HG03066 (cell line): ENCODE data around the gene C18orf32.
A peak's percentile ranks its signal among the peaks of the same experiment; 100 is the strongest.
"Not testable (repeated sequence)": the region's sequence is repeated elsewhere in the genome, so short reads cannot be mapped to it uniquely, and the experiment has no call there.

Source experiments
- ATAC-seq: cut with Tn5 transposase; IDR thresholded peaks from one replicate; pipeline ENCODE4 v1.9.1; 2021; ENCODE audit warnings: low read depth; ENCODE audit not compliant: unreplicated experiment

The C18orf32 gene

DNA sequence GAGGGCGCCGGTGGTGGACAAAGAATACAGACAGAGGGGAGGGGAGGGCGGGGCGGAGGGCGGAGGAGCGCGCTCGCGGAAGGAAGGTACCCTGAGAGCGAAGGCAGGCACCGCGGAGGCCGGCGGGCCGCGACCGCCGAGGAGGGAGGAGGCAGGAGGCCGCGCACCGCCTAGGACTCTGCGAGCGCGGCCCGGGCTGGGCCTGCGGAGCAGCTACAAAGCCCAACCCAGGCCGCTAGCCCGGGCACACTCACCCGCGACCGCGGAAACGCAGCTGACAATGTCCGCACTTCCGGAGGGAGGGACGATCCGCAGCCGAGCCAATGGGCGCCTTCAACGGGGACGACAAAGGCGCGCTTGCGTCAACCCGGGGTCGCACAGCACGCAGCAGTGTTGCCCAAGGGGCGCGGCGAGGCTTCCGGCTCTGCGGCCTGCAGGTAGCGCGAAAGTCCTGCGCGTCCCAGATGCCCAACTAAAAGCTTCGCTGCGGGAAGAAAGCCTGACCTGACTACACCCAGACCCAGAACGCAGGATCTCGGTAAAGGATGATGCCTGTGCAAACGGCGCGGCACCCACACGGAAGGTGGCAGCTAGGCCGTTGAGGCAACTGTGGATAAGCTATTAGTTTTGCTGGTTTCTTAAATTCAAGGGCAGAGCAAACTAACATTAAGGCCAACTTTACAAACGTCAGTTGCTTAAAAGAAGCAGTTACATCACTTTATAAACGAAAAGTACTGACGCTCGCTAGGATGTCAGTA is at the start of gene C18orf32:
Gene C18orf32 (minus strand): TSS at position 282 of the 758 bp plus-strand sequence. CDS start 3,486 bp downstream, outside the sequence.
- ATAC-seq: peak; percentile 96

DNA sequence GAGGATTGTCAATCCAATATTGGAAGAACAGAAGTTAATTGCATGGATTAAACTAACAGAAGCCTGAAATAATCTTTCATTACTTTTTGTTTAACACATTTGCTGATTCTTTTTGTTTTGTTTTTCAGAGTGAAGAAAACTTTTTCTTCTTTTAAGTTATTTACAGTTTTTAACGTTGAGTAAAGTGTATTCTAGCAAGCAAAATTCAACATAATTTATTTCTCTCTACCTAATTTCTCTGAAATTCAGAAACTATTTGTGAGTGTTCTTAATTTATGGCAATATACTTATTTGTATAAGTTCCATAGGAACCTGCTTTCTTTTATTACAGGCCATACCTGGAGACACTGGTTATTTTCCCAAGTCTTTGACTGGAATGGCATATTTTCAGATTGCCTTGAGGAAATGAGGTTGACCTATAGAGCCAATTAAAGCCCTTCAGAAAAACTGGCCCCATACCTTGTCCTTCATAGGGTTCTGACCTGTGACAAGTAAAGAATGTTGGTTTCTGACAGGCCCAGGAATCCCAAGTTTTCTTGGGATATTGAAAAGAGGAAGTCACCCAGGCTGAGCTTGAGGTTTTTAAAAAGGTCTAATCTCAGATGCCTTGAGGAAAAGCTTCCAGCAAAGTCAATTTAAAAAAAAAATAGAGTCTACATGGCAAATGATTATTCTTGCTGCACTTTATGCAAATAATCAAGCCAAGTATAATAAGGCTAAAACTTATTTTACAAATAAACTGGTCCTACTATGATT is 48.0 kb upstream of the C18orf32 start:
- ATAC-seq: no peak

DNA sequence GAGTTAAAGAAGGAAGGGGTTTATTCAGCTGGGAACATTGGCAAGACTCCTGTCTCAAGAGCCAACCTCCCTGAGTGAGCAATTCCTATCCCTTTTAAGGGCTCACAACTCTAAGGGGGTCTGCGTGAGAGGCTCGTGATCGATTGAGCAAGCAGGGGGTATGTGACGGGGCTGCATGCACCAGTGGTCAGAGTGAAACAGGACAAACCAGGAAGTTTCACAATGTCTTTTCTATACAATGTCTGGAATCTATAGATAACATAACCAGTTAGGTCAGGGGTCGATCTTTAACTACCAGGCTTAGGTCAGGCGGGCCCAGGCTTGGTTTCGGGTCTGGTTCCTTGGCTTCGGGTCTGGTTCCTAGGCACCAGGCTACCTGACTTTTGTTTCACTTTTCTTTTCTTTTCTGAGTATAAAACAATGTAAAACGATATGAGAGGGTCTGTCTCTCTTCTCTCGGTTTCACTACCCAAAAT is 44.7 kb upstream of the C18orf32 start:
- ATAC-seq: no peak

DNA sequence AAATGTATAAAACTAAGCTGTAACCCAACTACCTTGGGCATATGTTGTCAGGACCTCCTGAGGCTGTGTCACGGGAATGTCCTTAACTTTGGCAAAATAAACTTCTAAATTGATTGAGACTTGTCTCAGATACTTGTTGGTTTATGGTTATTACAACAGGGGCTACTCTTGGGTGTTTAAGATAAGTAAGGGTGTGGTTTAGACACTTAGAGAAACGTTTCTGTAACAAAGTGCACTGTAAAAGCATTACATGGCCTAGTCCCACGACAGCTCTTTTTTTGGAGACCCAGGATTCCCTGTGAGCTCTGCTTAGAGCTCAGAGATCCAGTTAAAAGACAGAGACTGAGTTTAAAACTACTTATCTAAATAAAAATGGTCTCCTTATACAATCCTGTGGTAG is 42.6 kb upstream of the C18orf32 start:
- no peak for ATAC-seq

DNA sequence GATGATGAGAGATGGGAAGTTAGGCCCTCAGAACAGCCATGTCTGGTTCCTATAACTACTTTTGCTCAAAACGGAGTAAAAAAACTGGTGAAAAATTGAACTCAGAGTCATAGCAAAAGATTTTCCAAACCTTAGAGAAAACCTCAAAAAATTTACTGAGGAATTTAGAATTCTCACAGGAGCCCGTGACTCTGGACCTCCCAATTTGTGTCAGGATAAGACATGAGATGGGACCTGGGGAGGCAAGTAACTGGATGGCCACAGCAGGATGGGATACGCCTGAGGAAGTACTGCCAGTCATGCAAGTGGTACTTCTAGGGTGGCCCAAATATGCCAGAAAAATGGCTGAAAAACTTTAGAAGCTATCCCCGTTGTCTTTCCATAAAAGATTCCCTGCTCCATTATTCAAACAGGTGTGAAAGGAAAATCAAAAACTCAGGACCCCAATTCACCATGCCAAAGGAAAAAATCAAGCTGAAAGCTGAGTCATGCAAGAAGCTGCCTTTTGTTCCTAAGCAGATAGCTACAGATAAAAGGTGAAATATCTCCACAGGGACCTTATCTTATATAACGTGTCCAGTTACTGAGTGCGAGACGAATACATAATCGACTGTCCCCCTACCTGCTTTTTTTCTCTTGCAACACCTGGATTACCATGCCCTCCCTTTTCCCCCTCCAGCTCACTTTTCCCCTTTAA is 40.7 kb upstream of the C18orf32 start:
- ATAC-seq: no peak

DNA sequence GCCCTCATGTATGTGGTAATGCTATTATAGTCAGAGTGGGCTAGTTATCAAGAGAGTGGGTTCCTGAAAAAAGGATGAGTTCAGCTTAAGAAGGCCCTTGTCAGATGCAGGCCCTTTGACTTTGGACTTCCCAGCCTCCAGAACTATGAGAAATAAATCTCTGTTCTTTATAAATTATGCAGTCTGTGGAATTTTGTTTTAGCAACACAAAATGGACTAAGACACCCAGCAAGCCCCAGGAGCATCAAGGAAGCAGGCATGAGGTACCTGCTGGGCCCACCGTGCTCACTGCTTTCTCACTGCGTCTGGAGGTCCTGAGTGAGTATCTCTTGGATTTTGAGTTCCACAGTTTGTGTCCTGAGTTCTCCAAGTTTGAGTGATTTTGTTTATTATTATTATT is 38.9 kb upstream of the C18orf32 start:
- no peak for ATAC-seq

DNA sequence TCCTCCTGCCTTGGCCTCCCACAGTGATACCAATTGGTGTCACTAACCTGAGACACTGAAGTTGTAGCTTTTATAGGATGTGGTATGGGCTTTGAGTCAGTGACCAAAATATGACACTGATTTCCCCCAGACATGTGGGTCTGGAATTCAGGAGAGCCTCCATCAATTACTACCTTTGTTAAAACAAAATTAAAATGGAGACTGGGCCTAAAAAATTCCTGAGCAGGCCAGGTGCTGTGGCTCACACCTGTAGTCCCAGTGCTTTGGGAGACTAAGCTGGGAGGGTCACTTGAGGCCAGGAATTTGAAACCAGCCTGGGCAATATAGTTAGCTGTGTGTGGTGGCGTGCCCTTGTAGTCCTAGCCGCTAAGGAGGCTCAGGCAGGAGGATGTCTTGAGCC is 37.9 kb upstream of the C18orf32 start:
- ATAC-seq: no peak

DNA sequence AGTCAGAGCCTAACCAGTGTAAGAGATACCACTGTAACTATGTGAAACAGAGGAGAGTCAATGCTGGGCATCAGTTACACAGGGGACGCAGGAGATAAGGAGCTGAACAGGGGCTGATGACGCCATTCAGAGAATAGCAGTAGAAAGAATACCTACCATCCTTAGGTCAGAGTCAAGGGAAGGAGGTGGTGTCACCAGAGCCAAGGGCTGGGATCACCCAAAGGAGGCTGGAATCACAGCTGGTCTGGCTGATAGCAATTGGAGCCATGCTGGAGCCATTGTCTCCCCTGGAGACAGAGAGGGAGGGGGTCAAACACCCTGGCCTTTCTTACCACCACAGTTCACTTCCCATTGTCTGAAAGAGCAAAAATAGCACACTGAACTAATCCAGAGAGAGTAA is 37.3 kb upstream of the C18orf32 start:
- no peak for ATAC-seq

DNA sequence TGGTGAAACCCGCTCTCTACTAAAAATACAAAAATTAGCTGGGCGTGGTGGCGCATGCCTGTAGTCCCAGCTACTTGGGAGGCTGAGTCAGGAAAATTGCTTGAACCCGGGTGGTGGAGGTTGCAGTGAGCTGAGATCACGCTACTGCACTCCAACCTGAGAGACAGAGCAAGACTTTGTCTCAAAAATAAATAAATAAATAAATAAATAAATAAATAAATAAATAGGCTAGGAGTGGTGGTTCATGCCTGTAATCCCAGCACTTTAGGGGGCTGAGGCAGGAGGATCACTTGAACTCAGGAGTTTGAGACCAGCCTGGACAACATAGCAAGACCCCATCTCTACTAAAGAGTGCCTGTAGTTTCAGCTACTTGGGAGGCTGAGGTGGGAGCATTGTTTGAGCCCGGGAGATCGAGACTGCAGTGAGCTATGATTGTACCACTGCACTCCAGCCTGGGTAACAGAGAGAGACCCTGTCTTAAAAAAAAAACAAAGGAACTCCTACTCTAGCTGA is 36.6 kb upstream of the C18orf32 start:
- not testable (repeated sequence) for ATAC-seq

DNA sequence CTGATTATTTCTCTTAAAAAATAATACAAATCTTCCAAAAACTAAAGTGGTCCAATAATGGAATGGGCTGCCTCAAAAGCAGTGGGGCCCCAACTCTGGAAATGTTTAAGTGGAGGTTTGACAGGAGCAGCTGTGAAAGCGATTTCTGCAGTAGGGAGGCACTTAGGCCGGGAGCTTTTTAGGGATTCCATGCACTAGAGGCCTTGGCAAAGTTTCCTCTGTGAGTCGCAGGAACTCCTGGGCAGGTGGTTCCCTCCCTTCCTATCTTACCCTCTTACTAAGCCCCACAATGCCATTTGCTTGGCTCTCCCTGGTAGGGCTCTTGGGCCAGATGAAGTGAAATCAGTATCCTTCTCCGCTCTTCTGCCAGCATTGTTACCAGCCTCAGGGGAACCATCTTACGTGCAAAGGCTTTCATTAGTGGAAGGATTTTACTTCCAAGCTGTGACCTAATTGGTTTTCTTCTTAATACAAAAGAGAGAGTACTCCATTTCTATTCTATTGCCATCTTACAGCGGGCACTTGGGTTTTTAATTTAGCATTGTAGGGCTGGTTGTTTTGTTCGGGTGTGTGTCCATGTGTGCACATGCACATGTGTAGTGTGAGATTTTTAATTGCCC is 34.3 kb upstream of the C18orf32 start:
- no peak for ATAC-seq

DNA sequence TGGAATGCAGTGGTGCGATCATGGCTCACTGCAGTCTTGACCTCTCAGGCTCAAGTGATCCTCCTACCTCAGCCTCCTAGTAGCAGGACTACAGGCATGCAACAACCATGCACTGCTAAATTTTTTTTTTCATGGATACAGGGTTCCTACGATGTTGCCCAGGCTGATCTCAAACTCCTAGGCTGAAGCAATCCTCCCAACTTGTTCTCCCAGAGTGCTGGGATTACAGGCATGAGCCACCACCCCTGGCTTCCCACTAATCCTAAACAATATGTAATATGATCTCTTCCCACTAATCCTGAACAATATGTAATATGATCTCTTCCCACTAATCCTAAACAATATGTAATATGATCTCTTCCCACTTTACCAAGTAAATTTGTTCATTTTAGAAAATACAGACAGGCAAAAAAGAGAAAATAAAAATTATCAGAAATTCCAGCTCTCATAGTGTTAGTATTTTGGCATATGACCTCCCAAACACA is 33.7 kb upstream of the C18orf32 start:
- ATAC-seq: no peak

DNA sequence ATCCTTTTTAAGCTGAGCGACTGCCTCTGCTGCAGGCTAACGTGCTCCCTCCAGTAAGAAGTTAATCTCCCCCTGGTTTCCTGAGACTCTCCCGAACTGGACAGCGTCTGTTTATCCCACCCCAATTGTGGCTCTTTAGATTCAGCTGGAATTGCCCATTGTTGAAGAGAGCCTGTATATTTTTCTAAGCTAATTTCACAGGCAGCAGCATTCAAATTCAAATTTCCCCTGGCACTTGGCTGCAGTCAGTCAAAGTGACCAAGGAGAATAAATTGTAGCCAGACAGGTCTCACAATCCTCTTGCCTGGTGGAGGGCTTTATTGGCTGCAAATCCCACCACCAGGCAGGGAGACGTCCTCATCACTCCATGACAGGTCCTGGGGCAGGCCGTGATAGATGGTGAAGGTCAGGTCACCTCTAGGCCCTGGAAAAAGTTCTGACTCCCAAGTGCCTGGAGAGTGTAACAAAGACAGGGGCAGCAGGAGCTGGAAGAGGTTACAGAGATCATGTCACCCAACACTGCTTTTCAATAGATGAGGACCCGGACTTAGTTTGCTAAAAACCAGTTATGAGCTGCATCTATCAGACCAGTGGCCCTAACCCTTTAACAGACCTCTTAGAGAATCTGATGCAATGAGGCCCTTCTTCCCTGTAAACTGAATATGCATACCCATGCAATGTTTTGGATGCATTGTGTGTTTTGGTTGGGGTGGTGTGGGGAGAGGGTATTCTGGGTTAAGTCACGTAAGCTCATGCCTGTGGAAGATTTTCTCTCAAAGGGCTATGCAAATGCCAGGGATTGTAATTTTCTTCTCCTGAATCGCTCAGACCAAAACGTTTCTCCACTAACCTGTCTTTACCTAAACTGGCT is 32.3 kb upstream of the C18orf32 start:
- ATAC-seq: no peak

DNA sequence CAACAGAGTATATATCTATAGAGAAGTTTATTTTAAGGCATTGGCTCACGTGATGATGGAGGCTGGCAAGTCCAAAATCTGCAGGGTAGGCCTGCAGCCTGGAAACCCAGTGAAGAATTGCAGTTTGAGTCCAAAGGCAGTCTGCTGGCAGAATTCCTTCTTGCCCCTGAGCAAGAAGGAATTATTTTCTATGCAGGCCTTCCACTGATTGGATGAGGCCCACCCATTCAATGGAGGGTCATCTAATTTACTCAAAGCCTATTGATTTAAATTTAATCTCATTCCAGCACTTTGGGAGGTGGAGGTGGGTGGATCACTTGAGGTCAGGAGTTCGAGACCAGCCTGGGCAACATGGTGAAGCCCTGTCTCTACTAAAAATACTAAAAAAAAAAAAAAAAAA is 30.4 kb upstream of the C18orf32 start:
- ATAC-seq: no peak

DNA sequence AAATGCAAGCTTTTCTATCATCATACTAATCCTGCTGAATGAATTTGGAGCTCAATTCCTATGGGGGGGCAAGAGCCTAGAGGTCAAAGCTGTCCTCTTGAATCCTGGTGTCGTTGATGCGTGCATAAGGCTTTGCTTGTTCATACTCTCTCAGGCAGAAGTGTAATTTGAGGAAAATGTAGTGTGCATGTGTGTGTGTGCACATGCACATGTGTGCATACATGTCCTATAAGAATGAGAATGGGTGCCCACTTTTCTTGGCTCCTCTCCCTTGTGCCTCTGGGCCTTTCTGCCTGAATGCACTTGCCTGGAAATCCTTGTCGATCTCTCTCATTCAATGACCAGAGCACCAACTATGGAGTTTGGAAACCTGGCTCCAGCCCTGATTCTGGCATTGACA is 28.5 kb upstream of the C18orf32 start:
- no peak for ATAC-seq

DNA sequence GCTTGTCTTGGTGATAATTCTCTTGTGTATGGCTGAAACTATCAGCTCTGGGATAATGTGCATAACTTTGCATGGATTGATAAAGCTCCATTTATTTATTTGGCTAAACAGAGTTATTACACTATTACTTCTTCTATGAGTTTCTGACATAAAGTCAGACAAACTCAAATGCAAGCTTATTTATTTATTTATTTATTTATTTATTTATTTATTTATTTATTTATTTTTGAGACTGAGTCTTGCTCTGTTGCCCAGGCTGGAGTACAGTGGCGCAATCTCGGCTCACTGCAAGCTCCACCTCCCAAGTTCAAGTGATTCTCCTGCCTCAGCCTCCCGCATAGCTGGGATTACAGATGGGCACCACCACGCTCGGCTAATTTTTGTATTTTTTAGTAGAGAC is 28.0 kb upstream of the C18orf32 start:
- ATAC-seq: not testable (repeated sequence)

DNA sequence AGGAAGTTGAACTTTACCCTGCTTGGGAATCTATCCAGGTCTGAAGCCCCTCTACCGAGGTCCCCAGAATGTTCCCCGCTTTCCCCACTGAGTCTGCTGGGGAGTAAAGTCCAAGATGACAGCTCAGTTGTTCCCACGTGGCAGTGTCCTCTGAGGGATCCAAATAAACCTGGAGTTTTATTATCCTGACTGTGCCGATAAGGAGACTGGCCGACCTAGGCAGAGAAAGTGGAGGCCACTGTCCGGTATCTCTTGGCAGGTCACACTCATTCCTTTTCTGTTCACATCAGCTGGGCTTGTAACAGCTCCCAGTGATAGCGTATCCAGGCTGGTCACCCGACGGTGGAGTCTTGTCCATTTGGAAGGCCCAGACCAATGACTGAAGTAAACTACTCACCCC is 27.5 kb upstream of the C18orf32 start:
- no peak for ATAC-seq

DNA sequence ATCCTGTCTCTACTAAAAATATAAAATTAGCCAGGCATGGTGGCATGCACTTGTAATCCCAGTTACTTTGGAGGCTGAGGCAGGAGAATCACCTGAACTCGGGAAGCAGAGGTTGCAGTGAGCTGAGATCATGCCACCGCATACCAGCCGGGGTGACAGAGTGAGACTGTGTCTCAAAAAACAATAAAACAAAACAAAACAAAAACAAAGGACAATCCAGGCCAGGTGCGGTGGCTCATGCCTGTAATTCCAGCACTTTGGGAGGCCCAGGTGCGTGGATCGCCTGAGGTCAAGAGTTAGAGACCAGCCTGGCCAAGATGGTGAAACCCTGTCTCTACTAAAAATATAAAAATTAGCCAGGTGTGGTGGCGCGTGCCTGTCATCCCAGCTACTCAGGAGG is 25.8 kb upstream of the C18orf32 start:
- not testable (repeated sequence) for ATAC-seq

DNA sequence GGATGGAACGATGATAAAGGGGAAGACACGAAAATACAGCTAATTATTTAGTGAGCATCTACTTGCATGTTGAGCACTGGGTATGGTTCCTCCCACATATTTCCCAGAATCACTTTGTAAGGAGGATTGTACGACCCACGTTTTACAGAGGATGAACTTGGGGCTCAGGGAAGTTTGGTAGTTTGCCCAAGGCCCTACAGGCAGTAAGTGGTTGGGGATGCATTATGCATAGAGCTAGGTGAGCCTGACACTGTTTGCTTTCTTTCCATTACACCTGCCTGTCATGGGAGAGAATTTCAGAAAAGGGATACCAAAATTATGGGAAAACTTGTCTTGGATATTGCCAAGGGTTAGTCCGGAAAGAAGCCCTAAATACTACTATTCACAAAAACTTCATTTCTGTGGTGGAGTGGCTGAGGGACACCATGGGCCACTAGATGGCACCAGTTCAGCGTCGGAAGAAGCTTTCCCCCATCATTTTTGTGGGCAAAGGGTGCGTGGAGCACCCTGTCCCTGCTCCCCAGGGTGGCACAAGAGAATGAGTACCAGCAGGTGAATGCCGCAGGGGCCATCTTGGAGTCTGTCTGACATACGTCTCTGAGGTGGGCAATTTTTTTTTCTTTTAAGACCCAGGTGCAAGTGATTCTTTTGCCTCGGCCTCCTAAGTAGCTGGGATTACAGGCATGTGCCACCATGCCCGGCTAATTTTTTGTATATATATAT is 23.5 kb upstream of the C18orf32 start:
- ATAC-seq: no peak

DNA sequence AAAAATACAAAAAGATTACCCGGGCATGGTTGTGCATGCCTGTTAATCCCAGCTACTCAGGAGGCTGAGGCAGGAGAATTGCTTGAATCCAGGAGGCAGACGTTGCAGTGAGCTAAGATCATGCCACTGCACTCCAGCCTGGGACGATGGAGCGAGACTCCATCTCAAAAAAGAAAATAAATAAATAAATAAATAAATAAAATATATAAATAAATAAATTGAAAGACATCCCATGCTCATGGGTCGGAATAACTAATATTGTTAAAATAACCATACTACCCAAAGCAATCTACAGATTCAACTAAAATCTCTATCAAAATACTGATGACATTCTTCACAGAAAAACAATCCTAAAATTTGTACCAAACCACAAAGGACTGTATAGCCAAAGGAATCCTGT is 19.4 kb upstream of the C18orf32 start:
- not testable (repeated sequence) for ATAC-seq
